Transverse colon (tissue), 3 donors: ENCODE measurements around the gene BMPR2.

Experiments used
- CTCF ChIP-seq, 5 experiments: fragments of 200-600 bp in 3 of 5; fragments of 450-650 bp in 2 of 5; sonication (generic) in 3 of 5; IDR thresholded peaks; 1 replicate in 2 of 5; 2 replicates in 3 of 5; pipeline ENCODE4 v1.5.1; 2016 to 2017; ENCODE audit warnings: antibody characterized with exemption in 5 of 5, inconsistent platforms in 3 of 5, mild to moderate bottlenecking in 2 of 5, moderate library complexity in 1 of 5
- EP300 ChIP-seq: sonication (generic); formaldehyde crosslinking; IDR thresholded peaks from one replicate; pipeline ENCODE4 v1.6.1; 2017; ENCODE audit warnings: antibody characterized with exemption, low read depth
- POLR2A ChIP-seq: fragments of 450-650 bp; IDR thresholded peaks from one replicate; pipeline ENCODE4 v1.6.1; 2016; ENCODE audit warnings: antibody characterized with exemption, mild to moderate bottlenecking, moderate library complexity

GRCh38 chr2:202406445-202406978 lies 30.4 kb downstream of the BMPR2 start:
- no peak for TF ChIP-seq CTCF (IDR thresholded peaks at IDR 0.05)
- no peak for TF ChIP-seq POLR2A
- no peak for TF ChIP-seq EP300
